ENCODE data around the gene EGFL6.
A peak's percentile ranks its signal among the peaks of the same experiment; 100 is the strongest.

- TF ChIP-seq CTCF (conservative IDR thresholded peaks at IDR 0.05; ENCODE audit: low read depth, low read length) (peak; percentile 68), RFX5 (IDR thresholded peaks at IDR 0.05; ENCODE audit: low read depth, low read length) (no peak), MXI1 (IDR thresholded peaks at IDR 0.05; ENCODE audit: borderline replicate concordance, low read depth, low read length) (no peak), POLR2A (IDR thresholded peaks at IDR 0.05; ENCODE audit: low read depth, low read length) (no peak), SMC3 (IDR thresholded peaks at IDR 0.05; ENCODE audit: low read depth, low read length) (peak; percentile 65), USF2 (IDR thresholded peaks at IDR 0.05; ENCODE audit: low read depth, low read length) (no peak)
Measured at GRCh38 chrX:13646154-13646549, 76.8 kb downstream of the EGFL6 start.

Data from IMR-90 (cell line).